ENCODE results near the gene HERC3.

GRCh38 chr4:88597970-88598660, 5.8 kb downstream of the HERC3 start:
- TF ChIP-seq CTCF (IDR thresholded peaks at IDR 0.05): no peak
- no peak for TF ChIP-seq POLR2A (IDR thresholded peaks at IDR 0.05)

All from thyroid gland (tissue), 4 donors.